IPS-18c (cell line): Measurements from ENCODE around the gene SLC50A1.
"Not testable (repeated sequence)": the region's sequence is repeated elsewhere in the genome, so short reads cannot be mapped to it uniquely, and the experiment has no call there.

Experiments used
- H3K4me3 ChIP-seq: 2 replicates; pipeline ENCODE4 v1.7.0; 2013; ENCODE audit warnings: low read depth, mild to moderate bottlenecking, low read length, moderate library complexity; ENCODE audit not compliant: insufficient read depth
- H3K9me3 ChIP-seq: one replicate; pipeline ENCODE4 v1.6.1; 2013; ENCODE audit warnings: mild to moderate bottlenecking, low read length, moderate library complexity; ENCODE audit not compliant: control insufficient read depth, insufficient read depth

The SLC50A1 gene

DNA sequence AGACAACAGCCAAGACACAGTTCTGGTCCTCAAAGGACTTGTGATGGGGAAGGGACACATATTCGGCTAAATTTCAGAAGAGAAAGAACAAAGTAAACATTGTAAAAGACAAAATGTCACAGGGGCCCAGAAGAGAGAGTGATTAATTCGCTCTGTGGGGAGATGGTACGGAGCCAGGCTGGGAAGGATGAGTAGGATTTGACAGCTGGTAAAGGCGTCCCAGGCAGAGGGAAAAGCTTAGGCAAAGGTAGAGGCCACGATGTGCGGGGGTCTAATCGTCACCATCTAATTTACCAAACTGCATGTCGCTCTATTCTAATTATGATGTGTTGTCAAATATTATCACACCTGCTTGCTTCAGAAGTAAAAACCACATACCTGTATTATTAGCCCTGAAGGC is 25.3 kb upstream of the SLC50A1 start:
- Histone ChIP-seq H3K4me3 (no peak overlapping the region), H3K9me3 (peaks cover 2% of the 10 kb centered on the region)

DNA sequence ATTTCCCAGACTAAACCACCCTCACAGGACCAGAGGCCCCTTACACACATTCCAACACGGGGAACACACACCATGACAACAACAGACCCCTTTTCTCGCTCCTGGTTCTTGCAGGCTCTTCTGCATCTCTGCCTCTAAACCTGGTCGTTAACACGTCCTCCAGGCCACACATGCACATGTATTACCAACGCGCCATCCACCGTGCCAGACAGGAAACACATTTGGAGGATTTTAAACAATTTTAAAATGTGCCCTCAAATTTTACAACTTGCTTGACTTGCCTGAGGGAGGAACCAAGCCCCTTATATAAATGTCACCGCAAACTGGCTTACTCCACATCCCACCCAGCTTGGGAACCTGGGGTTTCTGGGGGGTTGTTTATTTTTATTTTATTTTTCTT is 24.8 kb upstream of the SLC50A1 start:
- no peak overlapping the region for H3K4me3 ChIP-seq
- peaks cover 2% of the 10 kb centered on the region for H3K9me3 ChIP-seq

DNA sequence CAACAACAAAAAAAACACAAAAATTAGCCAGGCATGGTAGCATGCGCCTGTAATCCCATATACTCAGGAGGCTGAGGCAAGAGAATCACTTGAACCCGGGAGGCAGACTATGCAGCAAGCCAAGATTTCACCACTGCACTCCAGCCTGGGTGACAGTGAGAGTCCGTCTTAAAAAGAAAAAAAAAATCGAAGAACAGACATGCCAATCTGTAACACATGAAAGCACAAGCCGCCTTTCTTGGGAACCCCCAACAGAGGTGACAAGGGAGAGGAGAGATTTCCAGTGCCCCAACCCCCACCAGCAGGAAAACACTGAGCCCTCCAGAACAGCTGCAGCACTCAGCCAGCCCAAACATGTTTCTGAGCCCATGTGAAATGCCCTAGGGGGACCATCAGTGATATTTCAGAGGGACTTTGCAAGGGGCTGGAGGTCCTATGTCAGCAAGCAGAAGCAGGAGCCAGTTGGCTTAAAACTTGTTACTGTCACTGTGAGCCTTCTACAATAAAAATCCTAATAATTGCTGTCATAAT is 22.1 kb upstream of the SLC50A1 start:
- Histone ChIP-seq H3K4me3 (no peak overlapping the region), H3K9me3 (peaks cover 2% of the 10 kb centered on the region)

DNA sequence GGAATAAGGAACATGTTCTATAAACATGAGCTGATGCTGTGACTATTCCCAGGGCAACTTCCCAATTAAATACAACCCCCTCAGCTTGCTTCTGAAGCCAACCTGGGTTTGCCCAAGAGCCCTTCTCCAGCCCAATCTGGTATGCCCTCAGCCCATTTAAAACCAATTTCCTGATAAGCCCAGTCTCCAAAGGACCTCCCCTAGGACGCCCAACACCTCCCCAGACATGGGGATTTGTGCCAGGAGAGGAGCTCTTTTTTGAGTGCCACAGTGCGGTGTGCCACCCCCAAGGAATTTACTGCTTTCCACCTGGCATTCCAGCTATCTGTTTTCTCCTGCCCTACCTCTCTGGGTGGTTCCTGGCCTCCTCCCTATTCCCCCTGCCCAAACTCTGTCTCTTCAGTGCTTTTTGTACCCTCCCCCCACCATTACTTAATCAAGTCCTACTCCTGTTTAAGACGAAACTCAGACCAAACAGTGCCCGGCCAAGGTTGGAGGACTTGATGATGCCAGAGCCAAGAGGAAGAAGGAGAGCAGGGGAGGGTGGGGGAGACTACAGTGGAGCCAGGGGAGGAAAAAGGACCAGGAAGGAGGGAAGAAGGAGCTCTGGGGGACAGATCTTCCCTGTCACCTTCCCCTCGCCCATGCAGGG is 19.4 kb upstream of the SLC50A1 start:
- H3K9me3 ChIP-seq = peaks cover 2% of the 10 kb centered on the region
- no peak overlapping the region for H3K4me3 ChIP-seq

DNA sequence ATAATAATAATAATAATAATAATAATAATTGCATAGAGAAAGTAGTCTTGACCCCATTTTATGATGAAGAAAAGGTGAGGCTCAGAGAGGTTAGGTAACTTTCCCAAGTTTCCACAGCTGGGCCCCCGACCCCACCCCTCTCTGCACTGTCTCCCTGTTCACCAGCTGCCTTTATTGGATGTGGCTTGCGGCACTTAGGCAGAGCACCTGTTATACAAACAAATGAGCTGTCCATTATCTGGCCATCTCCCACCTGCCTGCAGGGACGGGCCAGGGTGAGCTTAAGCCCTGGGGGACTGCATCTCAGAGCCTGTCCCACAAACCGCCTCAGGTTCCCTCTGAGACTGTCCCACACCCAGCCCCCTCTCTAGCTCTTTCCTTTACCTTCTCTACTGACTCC is 18.0 kb upstream of the SLC50A1 start:
- no peaks in the 10 kb centered on the region for H3K9me3 ChIP-seq
- H3K4me3 ChIP-seq = no peak overlapping the region

DNA sequence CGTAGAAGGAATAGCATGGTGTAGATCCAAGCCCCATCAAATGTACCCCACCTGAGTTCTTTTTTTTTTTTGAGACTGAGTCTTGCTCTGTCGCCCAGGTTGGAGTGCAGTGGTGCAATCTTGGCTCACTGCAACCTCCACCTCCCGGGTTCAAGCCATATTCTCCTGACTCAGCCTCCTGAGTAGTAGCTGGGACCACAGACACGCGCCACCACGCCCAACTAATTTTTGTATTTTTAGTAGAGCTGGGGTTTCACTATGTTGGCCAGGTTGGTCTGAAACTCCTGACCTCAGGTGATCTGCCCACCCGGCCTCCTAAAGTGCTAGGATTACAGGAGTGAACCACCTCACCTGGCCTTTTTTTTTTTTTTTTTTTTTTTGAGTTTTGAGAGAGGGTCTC is 17.6 kb upstream of the SLC50A1 start:
- H3K9me3 ChIP-seq, H3K4me3 ChIP-seq: not testable (repeated sequence)

DNA sequence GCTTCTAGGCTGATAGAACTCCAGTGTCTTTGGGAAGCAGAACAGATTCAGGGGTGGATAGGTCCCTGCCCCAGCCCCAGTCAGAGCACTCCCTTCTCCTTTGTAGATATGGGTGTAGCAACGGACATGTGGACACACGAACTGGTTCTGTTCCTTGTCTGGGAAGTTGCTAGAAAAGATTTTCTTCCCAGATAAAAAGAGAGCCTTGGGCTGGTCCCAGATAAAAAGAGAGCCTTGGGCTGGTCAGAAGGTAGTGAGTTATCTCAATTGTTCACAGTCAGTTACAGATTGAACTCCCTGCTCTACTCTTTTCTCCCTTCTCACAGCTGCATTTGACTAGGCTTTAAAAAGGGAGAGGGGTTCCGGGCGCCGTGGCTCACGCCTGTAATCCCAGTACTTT is 15.4 kb upstream of the SLC50A1 start:
- Histone ChIP-seq H3K9me3 (no peaks in the 10 kb centered on the region), H3K4me3 (no peak overlapping the region)

DNA sequence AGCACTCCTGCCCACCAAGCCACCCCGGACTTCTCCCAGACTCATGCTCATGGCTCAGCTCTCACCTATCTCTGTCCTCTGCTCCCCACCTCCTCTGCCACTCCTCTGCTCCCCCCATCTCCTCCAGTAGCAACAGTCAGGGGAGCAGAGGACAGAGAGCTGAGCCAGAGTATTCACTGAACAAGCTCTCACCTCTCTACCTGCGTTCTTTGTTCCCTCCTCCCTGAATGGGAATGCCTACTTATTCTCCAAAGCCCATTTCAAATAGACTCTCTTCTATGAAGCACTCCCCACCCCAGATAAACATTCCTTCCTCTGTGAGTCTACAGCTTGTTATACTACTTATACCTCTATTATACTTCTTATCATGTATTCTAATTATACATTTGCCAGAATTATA is 14.4 kb upstream of the SLC50A1 start:
- no peak overlapping the region for H3K4me3 ChIP-seq

DNA sequence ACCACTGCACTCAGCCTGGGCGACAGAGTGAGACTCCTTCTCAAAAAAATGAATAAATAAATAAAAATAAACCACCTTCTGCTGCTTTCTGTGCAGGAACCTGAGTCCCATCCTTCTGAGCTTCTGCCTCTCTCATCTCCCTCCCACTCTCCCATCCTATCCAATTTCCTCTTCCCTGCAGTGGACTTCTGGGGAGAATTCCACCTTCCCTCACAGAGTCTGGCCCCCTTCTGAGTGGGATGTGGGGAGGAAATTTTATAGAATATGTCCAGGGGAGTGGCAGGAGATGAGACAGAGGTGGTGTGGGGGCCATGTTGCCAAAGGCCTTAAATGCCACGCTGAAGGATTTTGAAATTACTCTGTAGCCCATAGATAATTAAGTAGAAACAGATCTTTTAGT is 13.3 kb upstream of the SLC50A1 start:
- Histone ChIP-seq H3K4me3 (no peak overlapping the region), H3K9me3 (no peaks in the 10 kb centered on the region)

More for the DNA sequence above, 14.4 kb upstream of the SLC50A1 start:
- no peaks in the 10 kb centered on the region for H3K9me3 ChIP-seq

DNA sequence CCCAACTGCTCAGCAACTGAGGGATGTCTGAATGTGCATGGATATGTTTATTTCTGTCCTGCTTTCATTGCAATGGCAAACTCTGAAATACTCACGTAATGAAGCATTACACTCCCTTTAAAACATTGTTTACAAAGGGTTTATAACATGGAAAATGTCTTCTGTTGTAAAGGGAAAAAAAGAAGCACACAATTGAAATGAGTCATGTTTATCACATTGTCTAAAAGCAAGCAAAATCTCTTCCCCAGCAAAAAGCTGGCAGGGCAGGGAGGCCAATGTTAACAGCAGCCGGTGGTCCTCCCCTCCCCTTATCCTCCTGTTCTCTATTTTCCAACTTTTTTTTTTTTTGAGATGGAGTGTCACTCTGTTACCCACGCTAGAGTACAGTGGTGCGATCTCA is 11.9 kb upstream of the SLC50A1 start:
- Histone ChIP-seq H3K9me3 (no peaks in the 10 kb centered on the region), H3K4me3 (no peak overlapping the region)

DNA sequence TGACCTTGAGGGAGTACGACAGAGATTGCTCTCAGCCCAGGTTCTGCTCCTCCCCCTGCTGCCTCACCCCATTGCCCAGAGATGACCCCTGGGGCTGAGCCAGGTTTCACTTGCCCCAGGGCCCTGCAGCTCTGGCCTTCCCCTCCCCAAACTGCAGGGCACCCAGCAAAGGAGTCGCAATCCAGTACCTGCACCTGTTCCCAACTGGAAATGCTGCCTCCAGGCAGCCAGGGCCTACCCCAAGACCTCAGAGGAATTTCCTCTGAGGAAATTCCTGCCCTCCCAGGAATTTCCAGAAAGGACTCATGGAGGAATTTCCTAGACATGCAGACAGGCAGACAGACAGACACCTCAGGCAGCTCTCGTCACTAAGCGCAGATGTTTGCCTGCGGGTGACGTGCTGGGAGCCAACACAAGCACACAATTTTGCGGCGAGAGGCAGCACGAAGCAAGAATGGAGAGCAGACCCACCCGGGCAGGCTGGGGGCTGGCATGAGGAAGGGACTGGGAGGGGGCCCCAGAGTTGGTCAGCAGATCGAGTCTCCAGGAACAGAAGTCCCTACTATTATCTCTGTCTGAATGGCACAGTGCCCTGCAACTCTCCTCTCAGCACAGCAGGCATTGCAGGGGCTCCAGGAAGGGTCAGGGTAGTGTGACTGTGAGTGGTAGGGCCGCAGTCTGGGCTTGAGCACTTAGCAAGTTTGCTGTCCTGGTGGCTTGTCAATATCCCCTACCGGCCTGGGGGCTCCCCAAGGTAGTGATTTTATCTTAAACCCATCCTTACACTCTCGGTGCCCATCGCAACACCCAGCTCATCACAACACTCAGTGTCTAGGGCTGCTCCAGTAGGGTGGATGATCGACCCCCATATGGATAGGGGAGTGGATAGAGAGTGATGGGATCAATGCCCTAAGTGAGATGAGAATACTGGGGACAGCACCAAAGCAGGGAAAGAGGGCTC is 10.9 kb upstream of the SLC50A1 start:
- Histone ChIP-seq H3K9me3 (peaks cover 2% of the 10 kb centered on the region), H3K4me3 (0 out of 2 replicates have a peak overlapping the region, but pooled peaks have one; percentile 4)

DNA sequence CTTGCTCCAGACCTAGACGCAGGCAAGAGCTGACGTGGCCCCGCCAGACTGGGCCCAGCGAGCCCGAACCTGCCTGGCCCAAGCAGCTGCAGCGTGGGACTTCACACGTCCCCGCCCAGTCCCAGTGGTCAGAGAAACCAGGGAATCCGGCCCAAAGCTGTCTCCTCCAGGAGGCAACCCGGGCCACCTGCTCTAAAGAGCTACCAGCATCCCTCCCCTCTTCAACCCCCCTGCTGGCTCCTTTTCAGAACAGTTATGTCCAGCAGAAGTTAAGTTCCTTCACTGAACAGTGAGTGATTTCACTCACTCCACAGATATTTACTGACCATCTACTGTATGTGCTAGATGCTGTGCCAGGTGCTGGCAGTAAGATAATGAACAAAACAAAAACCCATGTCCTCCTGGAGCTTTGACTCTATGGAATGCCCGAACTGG is 10.1 kb upstream of the SLC50A1 start:
- Histone ChIP-seq H3K9me3 (peaks cover 2% of the 10 kb centered on the region), H3K4me3 (0 out of 2 replicates have a peak overlapping the region, but pooled peaks have one; percentile 64)

DNA sequence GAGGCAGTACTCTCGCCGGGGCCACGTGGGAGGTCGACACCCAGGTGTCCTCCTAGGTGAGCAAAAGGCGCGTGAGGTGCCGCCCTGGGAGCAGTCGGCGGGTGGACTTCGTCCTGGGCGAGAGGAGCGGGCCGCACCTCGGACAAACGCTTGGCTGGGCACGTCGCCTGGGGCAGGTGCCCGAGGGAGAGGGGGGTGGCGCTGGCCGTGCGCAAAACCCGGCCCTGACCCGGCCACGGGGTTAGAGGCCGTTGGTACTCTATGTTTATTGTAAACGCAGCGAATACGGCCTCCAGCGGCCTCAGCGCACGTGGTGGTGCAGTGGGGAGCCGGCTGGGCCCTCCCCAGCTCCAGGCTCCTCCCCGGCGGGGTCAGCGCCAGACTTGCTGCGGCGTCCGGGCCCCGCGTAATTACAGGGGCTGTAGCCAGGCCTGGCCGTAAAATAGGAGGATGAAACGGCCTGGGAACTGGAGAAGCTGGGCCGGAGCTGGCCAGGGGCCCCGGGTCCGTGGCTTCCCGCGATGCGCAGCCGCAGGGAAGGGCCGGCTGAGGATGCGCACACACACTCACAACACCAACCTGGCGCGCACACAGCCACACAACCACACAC is 9.6 kb upstream of the SLC50A1 start:
- Histone ChIP-seq H3K4me3 (peak overlapping the region; percentile 64), H3K9me3 (peaks cover 2% of the 10 kb centered on the region)

DNA sequence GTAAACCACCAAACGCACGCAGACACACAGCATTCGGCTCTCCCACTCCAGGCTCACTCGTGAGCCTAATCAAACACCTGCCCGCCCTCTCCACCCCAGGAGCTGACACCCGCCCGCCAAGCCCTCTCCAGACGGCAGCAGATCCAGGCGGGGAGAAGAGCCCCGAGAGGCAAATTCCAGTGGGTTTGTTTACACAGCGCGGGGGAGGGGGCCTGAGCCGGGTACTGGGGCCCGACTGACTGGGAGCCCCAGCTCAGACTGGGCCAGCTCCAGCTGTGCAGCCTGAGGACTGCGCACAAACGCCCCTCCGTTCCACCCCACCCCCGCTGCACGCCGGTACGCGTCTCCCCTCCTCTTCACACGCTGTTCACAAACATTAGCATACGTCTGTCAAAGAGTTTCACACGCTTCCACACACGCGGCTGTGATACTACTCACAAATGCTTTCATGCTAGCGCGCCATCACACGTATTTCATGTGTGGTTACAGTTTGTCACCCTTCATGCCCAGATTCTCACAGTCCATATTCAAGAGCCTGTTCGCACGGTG is 9.0 kb upstream of the SLC50A1 start:
- peak overlapping the region; percentile 64 for H3K4me3 ChIP-seq

DNA sequence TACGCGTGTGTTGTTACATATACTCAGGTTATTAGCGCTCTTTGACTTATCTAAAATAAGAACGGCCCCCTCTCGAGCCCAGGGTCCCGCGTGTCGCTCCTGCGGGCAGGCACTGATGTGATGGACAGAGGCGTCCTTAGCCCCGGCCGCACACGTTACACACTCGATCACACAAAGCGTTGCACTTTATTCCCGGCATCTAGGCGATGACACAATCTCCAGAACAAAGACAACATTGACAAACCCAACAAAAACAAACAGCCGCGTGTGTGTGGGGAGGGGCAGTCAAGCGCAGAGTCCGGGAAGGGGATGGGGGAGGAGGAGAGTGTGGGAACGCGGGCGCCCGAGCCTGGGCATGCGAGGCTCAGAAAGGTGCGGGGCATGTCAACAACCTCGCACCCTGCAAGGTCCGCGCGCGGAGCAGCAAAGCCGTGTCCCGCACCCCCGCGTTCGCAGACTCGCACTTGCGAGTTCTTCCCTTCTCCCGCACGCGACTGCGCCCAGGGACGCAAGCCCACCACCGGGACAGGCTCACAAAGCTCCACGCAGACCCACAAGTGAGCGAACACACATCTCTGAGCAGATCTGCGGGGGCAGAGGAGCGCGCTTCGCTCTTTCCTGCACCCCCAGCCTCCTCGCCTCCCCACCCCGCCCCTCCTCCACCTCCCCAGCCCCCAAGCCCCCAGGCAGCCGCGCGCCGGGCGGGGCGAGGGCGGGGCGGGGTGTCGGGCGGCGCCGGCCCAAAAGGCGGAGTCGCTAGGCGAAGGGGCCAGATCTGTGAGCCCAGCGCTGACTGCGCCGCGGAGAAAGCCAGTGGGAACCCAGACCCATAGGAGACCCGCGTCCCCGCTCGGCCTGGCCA is 8.3 kb upstream of the SLC50A1 start, which contains the start of gene EFNA1:
Gene EFNA1 (plus strand): TSS at position 772 of the 862 bp plus-strand sequence. CDS start 102 bp downstream, outside the sequence.
- peaks cover 2% of the 10 kb centered on the region for H3K9me3 ChIP-seq
- peak within 1 kb of the TSS; percentile 64 for H3K4me3 ChIP-seq

More for the DNA sequence above, 9.0 kb upstream of the SLC50A1 start:
- H3K9me3 ChIP-seq = peaks cover 2% of the 10 kb centered on the region

DNA sequence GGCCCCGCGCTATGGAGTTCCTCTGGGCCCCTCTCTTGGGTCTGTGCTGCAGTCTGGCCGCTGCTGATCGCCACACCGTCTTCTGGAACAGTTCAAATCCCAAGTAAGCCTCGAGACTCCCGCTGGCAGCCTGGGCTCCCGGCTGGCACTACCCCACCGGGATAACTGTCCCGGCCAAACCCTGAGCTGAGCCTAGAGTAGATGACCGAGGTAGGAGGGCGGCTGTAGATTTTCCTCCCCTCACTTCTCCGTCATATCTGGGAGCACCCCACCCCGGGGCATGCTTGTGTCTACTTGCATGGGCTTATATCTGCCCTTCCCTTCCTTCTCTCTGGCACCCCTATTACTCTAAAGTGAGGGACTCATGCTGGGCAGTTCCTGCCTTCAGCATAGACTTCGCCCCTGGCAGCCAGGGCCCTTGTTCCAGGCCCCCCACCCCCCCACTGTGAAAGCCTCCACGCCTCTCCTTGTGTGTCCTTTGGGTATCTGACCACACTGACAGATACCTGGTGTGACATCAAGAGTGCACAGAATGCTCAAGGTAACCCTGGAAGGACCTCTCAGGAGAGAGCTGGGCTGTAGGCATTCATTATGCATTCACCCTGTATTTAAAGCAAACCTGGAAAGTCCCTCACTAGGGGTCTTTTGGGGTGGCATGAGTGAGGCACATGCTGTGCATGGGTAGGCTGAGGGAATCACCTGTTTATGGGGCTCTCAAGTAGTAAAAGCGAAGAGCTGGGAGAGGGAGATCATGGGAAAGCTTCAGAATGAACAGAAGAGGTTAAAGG is 7.5 kb upstream of the SLC50A1 start:
- Histone ChIP-seq H3K4me3 (peak overlapping the region; percentile 50), H3K9me3 (peaks cover 2% of the 10 kb centered on the region)
